ENCODE results near the gene FOXP1.

- TF ChIP-seq CTCF (optimal IDR thresholded peaks at IDR 0.05 in 1 of 3, IDR thresholded peaks at IDR 0.05 in 1 of 3, conservative IDR thresholded peaks at IDR 0.05 in 1 of 3; ENCODE audit: extremely low read depth in 1 of 3, insufficient read depth in 2 of 3, low read length in 3 of 3), result no peak
- no peak for TF ChIP-seq EZH2 (IDR thresholded peaks at IDR 0.05; ENCODE audit: low read length)
Measured at GRCh38 chr3:71254281-71255057, 329.1 kb downstream of the FOXP1 start.

Data from keratinocyte (primary cell).